H1 (cell line): ENCODE data around the gene TBC1D9. TPM values are rescaled to one million over a fixed set of nuclear protein-coding genes. Genes with fewer than 3 reads are reported as not detected.

Experiments
- CTCF ChIA-PET: fragments of 300-600 bp; sonication (Branson Sonifier 250); formaldehyde crosslinking; loops from one replicate; lab custom pipeline; 2021; ENCODE audit not compliant: partially characterized antibody; lab: Charles Lee
- POLR2A ChIA-PET: fragments of 300-600 bp; sonication (Branson Sonifier 250); formaldehyde crosslinking; loops from one replicate; lab custom pipeline; 2021; ENCODE audit warnings: inconsistent platforms; ENCODE audit not compliant: partially characterized antibody; lab: Charles Lee
- DNase-seq, 2 experiments: peaks; one replicate each; pipeline versions ENCODE4 v3.0.0 to v3.0.0-alpha.2; 2010 to 2022; ENCODE audit warnings: low spot score in 2 of 2, low read depth in 1 of 2, mixed read lengths in 1 of 2
- FAIRE-seq: peaks from 2 replicates; lab custom pipeline; 2011; peaks lifted over from hg19 to GRCh38; lab: Jason Lieb, UNC
- H2AFZ ChIP-seq: 2 replicates; pipeline ENCODE4 v1.8.1; 2012; ENCODE audit warnings: low read length, inconsistent platforms
- H2AK5ac ChIP-seq: 2 replicates; pipeline ENCODE4 v1.6.1; 2013; ENCODE audit warnings: low read depth, low read length
- H2BK120ac ChIP-seq: replicated peaks from 2 replicates; pipeline ENCODE3; 2013; ENCODE audit warnings: low read depth, low read length, inconsistent platforms
- H2BK12ac ChIP-seq: 2 replicates; pipeline ENCODE4 v1.6.1; 2013; ENCODE audit warnings: low read depth, low read length
- H2BK15ac ChIP-seq: 2 replicates; pipeline ENCODE4 v1.6.1; 2013; ENCODE audit warnings: low read length
- H2BK20ac ChIP-seq: 2 replicates; pipeline ENCODE4 v1.6.1; 2013; ENCODE audit warnings: low read length
- H2BK5ac ChIP-seq: 2 replicates; pipeline ENCODE4 v1.6.1; 2013; ENCODE audit warnings: low read depth, low read length
- H3K14ac ChIP-seq: 2 replicates; pipeline ENCODE4 v1.6.1; 2013; ENCODE audit warnings: inconsistent platforms; ENCODE audit not compliant: insufficient read length
- H3K18ac ChIP-seq: 2 replicates; pipeline ENCODE4 v1.6.1; 2013; ENCODE audit warnings: low read length; ENCODE audit errors: extremely low read depth
- H3K23ac ChIP-seq: 2 replicates; pipeline ENCODE4 v1.6.1; 2013; ENCODE audit warnings: inconsistent platforms; ENCODE audit not compliant: insufficient read length
- H3K23me2 ChIP-seq: 2 replicates; pipeline ENCODE4 v1.6.1; 2013; ENCODE audit warnings: low read depth, low read length
- H3K27ac ChIP-seq: 2 replicates; pipeline ENCODE4 v1.6.1; 2011; ENCODE audit warnings: low read depth, low read length, inconsistent platforms
- H3K27me3 ChIP-seq, 4 experiments: replicated peaks in 1 of 4; 1 replicate in 1 of 4; 2 replicates in 3 of 4; pipeline versions ENCODE4 v1.6.1 to v1.8.1; 2011 to 2013; ENCODE audit warnings: low read length in 3 of 4, mild to moderate bottlenecking in 3 of 4, inconsistent platforms in 2 of 4, mixed read lengths in 2 of 4, moderate library complexity in 1 of 4; ENCODE audit not compliant: control insufficient read depth in 3 of 4, insufficient read depth in 3 of 4; ENCODE audit errors: extremely low read depth in 1 of 4
- H3K36me3 ChIP-seq, 4 experiments: 2 replicates each; pipeline versions ENCODE4 v1.6.1 to v1.8.1; 2011 to 2013; ENCODE audit warnings: mild to moderate bottlenecking in 4 of 4, low read length in 3 of 4, moderate library complexity in 2 of 4, control low read depth in 1 of 4, inconsistent platforms in 1 of 4; ENCODE audit not compliant: insufficient read depth in 4 of 4, control insufficient read depth in 2 of 4
- H3K4ac ChIP-seq: replicated peaks from 2 replicates; pipeline ENCODE3; 2013; ENCODE audit warnings: low read length, low read depth, mixed read lengths, inconsistent platforms; ENCODE audit not compliant: insufficient read length
- H3K4me1 ChIP-seq, 4 experiments: replicated peaks in 1 of 4; 1 replicate in 1 of 4; 2 replicates in 3 of 4; pipeline versions ENCODE4 v1.6.1 to v1.8.1; 2011 to 2013; ENCODE audit warnings: low read length in 3 of 4, inconsistent platforms in 2 of 4, mixed read lengths in 1 of 4; ENCODE audit not compliant: insufficient read depth in 4 of 4, control insufficient read depth in 3 of 4
- H3K4me2 ChIP-seq, 2 experiments: 2 replicates each; pipeline versions ENCODE4 v1.6.1 to v1.8.1; 2011 to 2013; ENCODE audit warnings: low read depth in 2 of 2, low read length in 2 of 2, control low read depth in 1 of 2, inconsistent platforms in 1 of 2, mild to moderate bottlenecking in 1 of 2; ENCODE audit not compliant: insufficient read depth in 1 of 2
- H3K4me3 ChIP-seq, 4 experiments: fragments of 200-600, 300-600 bp in 1 of 4; sonication (generic), shearing (Covaris generic), sonication (Bioruptor Twin) in 1 of 4; 2 replicates each; pipeline versions ENCODE4 v1.5.1 to v1.8.1; 2011 to 2016; ENCODE audit warnings: low read length in 4 of 4, low read depth in 3 of 4, control low read depth in 2 of 4, inconsistent platforms in 2 of 4, mild to moderate bottlenecking in 2 of 4, mixed read lengths in 1 of 4, moderate library complexity in 1 of 4; ENCODE audit not compliant: insufficient read depth in 2 of 4; ENCODE audit errors: extremely low read depth in 1 of 4
- H3K56ac ChIP-seq: replicated peaks from 2 replicates; pipeline ENCODE3; 2013; ENCODE audit warnings: low read depth, mild to moderate bottlenecking, mixed read lengths, low read length, inconsistent platforms; ENCODE audit not compliant: insufficient read length
- H3K79me1 ChIP-seq: 2 replicates; pipeline ENCODE4 v1.6.1; 2013; ENCODE audit warnings: low read depth, low read length, control low read depth
- H3K79me2 ChIP-seq, 2 experiments: 2 replicates each; pipeline versions ENCODE4 v1.6.1 to v1.8.1; 2012 to 2013; ENCODE audit warnings: low read length in 2 of 2, mild to moderate bottlenecking in 2 of 2, inconsistent platforms in 1 of 2; ENCODE audit not compliant: insufficient read depth in 2 of 2, control insufficient read depth in 1 of 2
- H3K9ac ChIP-seq, 4 experiments: replicated peaks in 1 of 4; 1 replicate in 1 of 4; 2 replicates in 3 of 4; pipeline versions ENCODE4 v1.6.1 to v1.8.1; 2011 to 2013; ENCODE audit warnings: low read depth in 3 of 4, low read length in 3 of 4, control low read depth in 2 of 4, mild to moderate bottlenecking in 2 of 4, moderate library complexity in 2 of 4, inconsistent platforms in 1 of 4; ENCODE audit errors: extremely low read depth in 1 of 4
- H3K9me3 ChIP-seq, 2 experiments: 2 replicates each; pipeline versions ENCODE4 v1.6.1 to v1.8.1; 2012 to 2013; ENCODE audit warnings: mild to moderate bottlenecking in 2 of 2, moderate library complexity in 2 of 2, control low read depth in 1 of 2, inconsistent platforms in 1 of 2, low read depth in 1 of 2, low read length in 1 of 2, mixed read lengths in 1 of 2; ENCODE audit not compliant: insufficient read depth in 2 of 2
- H4K20me1 ChIP-seq, 2 experiments: replicated peaks in 1 of 2; 2 replicates each; pipeline versions ENCODE3 to v1.8.1; 2011 to 2013; ENCODE audit warnings: inconsistent platforms in 2 of 2, low read length in 2 of 2, mild to moderate bottlenecking in 1 of 2; ENCODE audit not compliant: insufficient read depth in 2 of 2, control insufficient read depth in 1 of 2
- H4K5ac ChIP-seq: 2 replicates; pipeline ENCODE4 v1.6.1; 2013; ENCODE audit warnings: low read length, low read depth, mixed read lengths, inconsistent platforms; ENCODE audit not compliant: insufficient read length
- H4K8ac ChIP-seq: 2 replicates; pipeline ENCODE4 v1.8.0; 2013; ENCODE audit warnings: mild to moderate bottlenecking, moderate library complexity, low read length, inconsistent platforms; ENCODE audit not compliant: insufficient read depth; ENCODE audit errors: extremely low read depth
- H4K91ac ChIP-seq: replicated peaks from 2 replicates; pipeline ENCODE3; 2013; ENCODE audit warnings: low read length, mixed read lengths, inconsistent platforms; ENCODE audit not compliant: insufficient read length
- ASH2L ChIP-seq: fragments of 200-600, 300-600 bp; sonication (generic); IDR thresholded peaks from one replicate; pipeline ENCODE4 v1.7.1; 2017; ENCODE audit warnings: low read length
- BCL11A ChIP-seq, 2 experiments: IDR thresholded peaks; one replicate each; pipeline ENCODE4 v1.6.1; 2011; ENCODE audit warnings: low read depth in 2 of 2, low read length in 2 of 2, mild to moderate bottlenecking in 2 of 2
- CTCF ChIP-seq, 3 experiments: IDR thresholded peaks; 1 replicate in 2 of 3; 2 replicates in 1 of 3; pipeline versions ENCODE4 v1.5.1 to v1.6.1; 2011; ENCODE audit warnings: low read length in 3 of 3, mild to moderate bottlenecking in 3 of 3, inconsistent platforms in 2 of 3, low read depth in 1 of 3, moderate library complexity in 1 of 3; ENCODE audit not compliant: insufficient read depth in 1 of 3; ENCODE audit errors: control extremely low read depth in 1 of 3
- EP300 ChIP-seq, 2 experiments: IDR thresholded peaks; 1 replicate in 1 of 2; 2 replicates in 1 of 2; pipeline ENCODE4 v1.6.1; 2011 to 2012; ENCODE audit warnings: low read depth in 2 of 2, low read length in 2 of 2, mild to moderate bottlenecking in 2 of 2, borderline replicate concordance in 1 of 2, inconsistent platforms in 1 of 2, moderate library complexity in 1 of 2
- HDAC6 ChIP-seq: IDR thresholded peaks from one replicate; pipeline ENCODE4 v1.7.1; 2012; ENCODE audit warnings: low read depth, mild to moderate bottlenecking, inconsistent platforms, low read length, moderate library complexity
- MAFK ChIP-seq: IDR thresholded peaks from 2 replicates; pipeline ENCODE4 v1.6.1; 2012; ENCODE audit warnings: low read depth, mild to moderate bottlenecking, improper control_type of control experiment, low read length
- POU5F1 ChIP-seq: IDR thresholded peaks from 2 replicates; pipeline ENCODE4 v1.6.1; 2011; ENCODE audit warnings: low read depth, mild to moderate bottlenecking, low read length, moderate library complexity
- RBBP5 ChIP-seq: IDR thresholded peaks from 2 replicates; pipeline ENCODE4 v1.7.1; 2012; ENCODE audit warnings: low read depth, mild to moderate bottlenecking, inconsistent platforms, low read length, moderate library complexity, borderline replicate concordance
- RFX5 ChIP-seq: IDR thresholded peaks from 2 replicates; pipeline ENCODE4 v1.6.1; 2011; ENCODE audit warnings: low read depth, low read length, improper control_type of control experiment, borderline replicate concordance
- SP4 ChIP-seq: IDR thresholded peaks from 2 replicates; pipeline ENCODE4 v1.6.1; 2012; ENCODE audit warnings: low read length, inconsistent platforms
- TAF1 ChIP-seq: IDR thresholded peaks from 2 replicates; pipeline ENCODE4 v1.6.1; 2011; ENCODE audit warnings: mild to moderate bottlenecking, low read depth, low read length
- WGBS, 2 experiments: shearing (Covaris generic) in 1 of 2; methylation state at CpG; one replicate each; pipeline versions ENCODE4 v1.1.6 to v1.1.7; 2013 to 2015; ENCODE audit warnings: low lambda C conversion rate in 2 of 2, mixed read lengths in 2 of 2, inconsistent platforms in 1 of 2, low coverage in 1 of 2, missing lambda C conversion rate in 1 of 2; ENCODE audit not compliant: insufficient replicate concordance in 2 of 2, insufficient coverage in 1 of 2, insufficient read length in 1 of 2; ENCODE audit errors: extremely low coverage in 1 of 2, missing lambda C conversion rate in 1 of 2; 5-methylcytosine and 5-hydroxymethylcytosine counted together
- polyA plus RNA-seq, 7 experiments: library from polyadenylated mRNA; depleted of rRNA in 3 of 7; stranded (reverse) in 5 of 7; unstranded in 2 of 7; fragments of >200 nt in 5 of 7; fragments of 200-250 nt in 2 of 7; gene quantifications; 1 replicate in 5 of 7; 2 replicates in 1 of 7; 4 replicates in 1 of 7; pipeline versions ENCODE4 v1.2.1 to v1.2.3, GENCODE V29; 2011 to 2013; ENCODE audit warnings: missing spikeins in 2 of 7, mixed read lengths in 2 of 7
- total RNA-seq: library from RNA; stranded (reverse); fragmentation: NEBNext Ultra II Directional; extraction: Animal tissue kit (Norgen Biotek cat#: 25700); gene quantifications from 2 replicates; pipeline ENCODE4 v1.2.1, GENCODE V29; 2021

TBC1D9 gene
- total and polyA plus RNA-seq, 2 of the 8 experiments (the other 6 are each of a cell fraction or from before 2014, with no cell fraction given), result 0.94 to 1.0 TPM

DNA sequence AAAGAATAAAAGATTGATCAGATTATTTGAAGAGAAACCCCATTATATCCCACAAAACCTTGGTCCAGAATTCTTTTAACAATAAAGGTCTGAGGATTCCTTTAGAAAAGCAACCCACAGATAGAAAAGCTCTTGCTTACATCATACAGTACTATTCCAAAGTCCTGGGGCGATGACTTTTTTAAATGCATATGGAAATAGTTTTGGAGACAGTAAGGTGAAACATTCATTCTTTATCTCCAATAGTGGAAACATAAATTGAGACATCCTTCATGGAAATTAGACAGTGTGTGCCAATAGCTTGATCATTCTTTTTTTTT lies 101.7 kb downstream of the TBC1D9 start:
- H3K4me3 ChIP-seq, result peak overlapping the region in 1 of 4 experiments; percentile 11; a peak in 1 of 8 replicates
- H3K9ac ChIP-seq, result no peak overlapping the region
- no peak overlapping the region for H3K18ac ChIP-seq
- no peak overlapping the region for H2BK15ac ChIP-seq
- no peak overlapping the region for H3K14ac ChIP-seq
- peaks cover 0 to 6% (median 3%) of the 10 kb centered on the region in 4 experiments; a peak in 4 of 7 replicates for H3K4me1 ChIP-seq
- no peak overlapping the region for H2BK20ac ChIP-seq
- H3K23ac ChIP-seq, result no peak overlapping the region
- H4K20me1 ChIP-seq, result no peaks in the 10 kb centered on the region
- H3K36me3 ChIP-seq, result no peaks in the 10 kb centered on the region
- no peaks in the 10 kb centered on the region for H3K23me2 ChIP-seq
- H3K27ac ChIP-seq, result no peak overlapping the region; the same call in 1 of the 2 replicates
- H4K91ac ChIP-seq, result no peak overlapping the region
- no peak overlapping the region for H3K56ac ChIP-seq
- H2BK120ac ChIP-seq, result no peak overlapping the region
- no peak overlapping the region for H2BK5ac ChIP-seq
- 80% methylated on average over 1 of the region's 1 CpG; no CpG with 5 or more reads in 1 of the 2 experiments for WGBS, 2 experiments
- H3K79me2 ChIP-seq, result no peaks in the 10 kb centered on the region
- H4K8ac ChIP-seq, result no peak overlapping the region
- no peak overlapping the region for H3K4me2 ChIP-seq
- H4K5ac ChIP-seq, result no peak overlapping the region
- no peak overlapping the region for H2AK5ac ChIP-seq
- no peaks in the 10 kb centered on the region for H3K27me3 ChIP-seq
- no peak overlapping the region for H2AFZ ChIP-seq
- H3K9me3 ChIP-seq, result no peaks in the 10 kb centered on the region
- POLR2A ChIA-PET, result interaction anchor here (0.9 to 1.6 kb wide), 3 partner anchors 11 to 281 kb away, joined by 3 to 4 read pairs (median 3); partner anchors contain the start of genes CLGN and SCOC
- no peaks in the 10 kb centered on the region for H3K79me1 ChIP-seq
- DNase-seq (no peak), FAIRE-seq (no peak)
- no peak overlapping the region for H3K4ac ChIP-seq
- H2BK12ac ChIP-seq, result no peak overlapping the region
- CTCF ChIA-PET, result interaction anchor here (0.6 to 1.6 kb wide), 6 partner anchors 10 to 60 kb away, joined by 3 to 12 read pairs (median 3); no protein-coding TSS in a partner anchor
- TF ChIP-seq RFX5 (no peak), EP300 (IDR thresholded peaks at IDR 0.05; ENCODE audit: borderline replicate concordance in 1 of 2, low read depth in 2 of 2, low read length in 2 of 2) (no peak), RBBP5 (no peak), POU5F1 (no peak), TAF1 (no peak), ASH2L (no peak), BCL11A (IDR thresholded peaks at IDR 0.05; ENCODE audit: low read depth in 2 of 2, low read length in 2 of 2) (no peak), CTCF (IDR thresholded peaks at IDR 0.05; ENCODE audit: control extremely low read depth in 1 of 3, insufficient read depth in 1 of 3, low read depth in 1 of 3, low read length in 3 of 3) (no peak), SP4 (no peak), HDAC6 (no peak), MAFK (no peak)
